ENCODE results near the gene DNAJC5G.
"Not testable (repeated sequence)": the region's sequence is repeated elsewhere in the genome, so short reads cannot be mapped to it uniquely, and the experiment has no call there.

DNAJC5G gene

GRCh38 chr2:27255187-27255586 lies 20.0 kb upstream of the DNAJC5G start:
- no peak for DNase-seq (ENCODE audit: low read depth in 3 of 3)

GRCh38 chr2:27255660-27256059 lies 19.6 kb upstream of the DNAJC5G start:
- no peak for DNase-seq (ENCODE audit: low read depth in 3 of 3)

- DNase-seq (ENCODE audit: low read depth in 3 of 3) = no peak
Measured at GRCh38 chr2:27256855-27257454, 18.3 kb upstream of the DNAJC5G start.

- no peak for DNase-seq (ENCODE audit: low read depth in 3 of 3)
Measured at GRCh38 chr2:27258051-27258450, 17.2 kb upstream of the DNAJC5G start.

GRCh38 chr2:27261241-27261925 lies 13.8 kb upstream of the DNAJC5G start:
- DNase-seq (ENCODE audit: low read depth in 3 of 3) = no peak

GRCh38 chr2:27261926-27262298 lies 13.3 kb upstream of the DNAJC5G start:
- no peak for DNase-seq (ENCODE audit: low read depth in 3 of 3)

GRCh38 chr2:27262379-27263286 lies 12.6 kb upstream of the DNAJC5G start, which contains the start of gene SLC30A3:
SLC30A3 (minus strand) TSS chr2:27263047; CDS start chr2:27262906, 141 bp downstream.
- DNase-seq (ENCODE audit: low read depth in 3 of 3) = peak; percentile 34 to 78 (median 55)

- DNase-seq (ENCODE audit: low read depth in 3 of 3) = no peak
Measured at GRCh38 chr2:27263287-27264252, 11.7 kb upstream of the DNAJC5G start.

GRCh38 chr2:27264253-27264752 lies 10.9 kb upstream of the DNAJC5G start:
- DNase-seq (ENCODE audit: low read depth in 3 of 3) = no peak

GRCh38 chr2:27264753-27265535 lies 10.3 kb upstream of the DNAJC5G start:
- peak; percentile 23 to 69 (median 36) for DNase-seq (ENCODE audit: low read depth in 3 of 3)

- no peak for DNase-seq (ENCODE audit: low read depth in 3 of 3)
Measured at GRCh38 chr2:27265536-27265870, 9.7 kb upstream of the DNAJC5G start.

- not testable (repeated sequence) for DNase-seq (ENCODE audit: low read depth in 3 of 3)
Measured at GRCh38 chr2:27268296-27268695, 6.9 kb upstream of the DNAJC5G start.

- no peak for DNase-seq (ENCODE audit: low read depth in 3 of 3)
Measured at GRCh38 chr2:27270131-27270530, 5.1 kb upstream of the DNAJC5G start.

GRCh38 chr2:27270670-27271069 lies 4.6 kb upstream of the DNAJC5G start:
- DNase-seq (ENCODE audit: low read depth in 3 of 3) = no peak

- no peak for DNase-seq (ENCODE audit: low read depth in 3 of 3)
Measured at GRCh38 chr2:27271631-27272340, 3.4 kb upstream of the DNAJC5G start.

GRCh38 chr2:27272537-27273522 lies 2.4 kb upstream of the DNAJC5G start:
- DNase-seq (ENCODE audit: low read depth in 3 of 3) = not testable (repeated sequence)

- DNase-seq (ENCODE audit: low read depth in 3 of 3) = no peak
Measured at GRCh38 chr2:27278010-27278409, 2.8 kb downstream of the DNAJC5G start.

- DNase-seq (ENCODE audit: low read depth in 3 of 3) = no peak
Measured at GRCh38 chr2:27280826-27281225, 5.6 kb downstream of the DNAJC5G start.

- DNase-seq (ENCODE audit: low read depth in 3 of 3) = no peak
Measured at GRCh38 chr2:27281442-27281841, 6.2 kb downstream of the DNAJC5G start.

Measured in stimulated activated CD4-positive, alpha-beta T cell treated with anti-CD3 and anti-CD28 coated beads, TNF-alpha, amount 100 ng/mL, for 24 hours (primary cell).